IMR-90 (cell line): ENCODE data around the gene TK1. TPM values are rescaled to one million over a fixed set of nuclear protein-coding genes. Genes with fewer than 3 reads are reported as not detected.
A peak's percentile ranks its signal among the peaks of the same experiment; 100 is the strongest.

Source experiments
- ATAC-seq: fragments of 200-7000 bp; cut with Tn5 transposase; 2 replicates; pipeline ENCODE4 v1.9.1; 2020; ENCODE audit warnings: low read depth, mild to moderate bottlenecking, moderate library complexity
- BruUV-seq: library from RNA; stranded (reverse); fragments of 400-500 nt; replicated peaks from 2 replicates; lab custom pipeline; 2021; lab: Mats Ljungman, UMichigan
- CTCF ChIA-PET: fragments of 300-600 bp; formaldehyde crosslinking; extraction: SDS; loops from one replicate; lab custom pipeline; 2021; ENCODE audit warnings: antibody characterized with exemption; lab: Yijun Ruan, JAX
- POLR2A ChIA-PET: fragments of 300-600 bp; sonication (Branson Sonifier 250); formaldehyde crosslinking; loops from one replicate; lab custom pipeline; 2022; ENCODE audit warnings: antibody characterized with exemption; ENCODE audit not compliant: unreplicated experiment; lab: Charles Lee
- DNase-seq: peaks from one replicate; pipeline ENCODE4 v3.0.0; 2013
- H2AFZ ChIP-seq: replicated peaks from 2 replicates; pipeline ENCODE3; 2013; ENCODE audit warnings: low read length, mild to moderate bottlenecking; ENCODE audit not compliant: poor library complexity
- H2AK5ac ChIP-seq: 2 replicates; pipeline ENCODE4 v1.6.1; 2013; ENCODE audit warnings: low read depth, low read length, inconsistent platforms
- H2AK9ac ChIP-seq: replicated peaks from 2 replicates; pipeline ENCODE3; 2013; ENCODE audit warnings: mild to moderate bottlenecking, low read depth, low read length, moderate library complexity; ENCODE audit not compliant: poor library complexity
- H2BK120ac ChIP-seq: 2 replicates; pipeline ENCODE4 v1.6.1; 2013; ENCODE audit warnings: low read depth, low read length, inconsistent platforms
- H2BK15ac ChIP-seq: 3 replicates; pipeline ENCODE4 v1.6.1; 2013; ENCODE audit warnings: low read depth, low read length, inconsistent platforms
- H2BK20ac ChIP-seq: 2 replicates; pipeline ENCODE4 v1.6.1; 2013; ENCODE audit warnings: low read depth, mild to moderate bottlenecking, inconsistent platforms, low read length, moderate library complexity
- H2BK5ac ChIP-seq: 2 replicates; pipeline ENCODE4 v1.6.1; 2013; ENCODE audit warnings: mild to moderate bottlenecking, low read depth, low read length, inconsistent platforms; ENCODE audit not compliant: poor library complexity, severe bottlenecking
- H3K14ac ChIP-seq: replicated peaks from 2 replicates; pipeline ENCODE4 v1.6.1; 2013; ENCODE audit warnings: low read depth, low read length, inconsistent platforms
- H3K18ac ChIP-seq: 2 replicates; pipeline ENCODE4 v1.6.1; 2013; ENCODE audit warnings: low read depth, low read length, control low read depth
- H3K23ac ChIP-seq: 2 replicates; pipeline ENCODE4 v1.6.1; 2013; ENCODE audit warnings: low read depth, low read length, inconsistent platforms
- H3K27ac ChIP-seq: 2 replicates; pipeline ENCODE4 v1.5.1; 2013; ENCODE audit warnings: mild to moderate bottlenecking, control low read depth, low read length; ENCODE audit not compliant: insufficient read depth
- H3K27me3 ChIP-seq: 2 replicates; pipeline ENCODE4 v1.6.1; 2013; ENCODE audit warnings: low read length; ENCODE audit not compliant: control insufficient read depth, insufficient read depth
- H3K36me3 ChIP-seq: 2 replicates; pipeline ENCODE4 v1.6.1; 2013; ENCODE audit warnings: low read length, mixed read lengths; ENCODE audit not compliant: control insufficient read depth, insufficient read depth
- H3K4ac ChIP-seq: 2 replicates; pipeline ENCODE4 v1.6.1; 2013; ENCODE audit warnings: low read depth, low read length, inconsistent platforms
- H3K4me1 ChIP-seq: 2 replicates; pipeline ENCODE4 v1.6.1; 2013; ENCODE audit warnings: low read length, mixed read lengths; ENCODE audit not compliant: control insufficient read depth, insufficient read depth
- H3K4me2 ChIP-seq: 2 replicates; pipeline ENCODE4 v1.6.1; 2013; ENCODE audit warnings: low read depth, mild to moderate bottlenecking, control low read depth, low read length, moderate library complexity
- H3K4me3 ChIP-seq: 2 replicates; pipeline ENCODE4 v1.5.1; 2013; ENCODE audit warnings: low read depth, mild to moderate bottlenecking, control low read depth, low read length, moderate library complexity; ENCODE audit not compliant: insufficient read depth
- H3K56ac ChIP-seq: 2 replicates; pipeline ENCODE4 v1.6.1; 2013; ENCODE audit warnings: low read length, inconsistent platforms; ENCODE audit not compliant: insufficient read depth; ENCODE audit errors: extremely low read depth
- H3K79me1 ChIP-seq, 2 experiments: 2 replicates each; pipeline ENCODE4 v1.6.1; 2013; ENCODE audit warnings: low read length in 2 of 2, inconsistent platforms in 1 of 2, low read depth in 1 of 2
- H3K9ac ChIP-seq: 2 replicates; pipeline ENCODE4 v1.6.1; 2013; ENCODE audit warnings: low read depth, low read length, control low read depth
- H3K9me1 ChIP-seq: 2 replicates; pipeline ENCODE4 v1.6.1; 2013; ENCODE audit warnings: low read length, inconsistent platforms; ENCODE audit not compliant: insufficient read depth
- H3K9me3 ChIP-seq: 2 replicates; pipeline ENCODE4 v1.6.1; 2013; ENCODE audit warnings: low read length; ENCODE audit not compliant: control insufficient read depth, insufficient read depth
- H4K20me1 ChIP-seq: 2 replicates; pipeline ENCODE4 v1.6.1; 2013; ENCODE audit warnings: low read length, inconsistent platforms; ENCODE audit not compliant: insufficient read depth
- H4K5ac ChIP-seq: 2 replicates; pipeline ENCODE4 v1.6.1; 2013; ENCODE audit warnings: mild to moderate bottlenecking, low read depth, low read length, control low read depth
- H4K8ac ChIP-seq, 2 experiments: 2 replicates each; pipeline ENCODE4 v1.6.1; 2013; ENCODE audit warnings: low read depth in 2 of 2, low read length in 2 of 2, control low read depth in 1 of 2, inconsistent platforms in 1 of 2
- H4K91ac ChIP-seq: 2 replicates; pipeline ENCODE4 v1.6.1; 2013; ENCODE audit warnings: low read depth, low read length, inconsistent platforms; ENCODE audit not compliant: insufficient read depth
- CEBPB ChIP-seq: IDR thresholded peaks from 2 replicates; pipeline ENCODE4 v1.6.1; 2012; ENCODE audit warnings: low read depth, low read length, improper control_type of control experiment
- CTCF ChIP-seq: conservative IDR thresholded peaks from 2 replicates; pipeline ENCODE4 v1.5.1; 2012; ENCODE audit warnings: mild to moderate bottlenecking, low read depth, low read length, improper control_type of control experiment
- NFE2L2 ChIP-seq: fragments of 150-350 bp; IDR thresholded peaks from 2 replicates; pipeline ENCODE4 v1.6.1; 2016; ENCODE audit warnings: low read depth, mild to moderate bottlenecking, low read length
- POLR2A ChIP-seq: IDR thresholded peaks from 2 replicates; pipeline ENCODE4 v1.6.1; 2012; ENCODE audit warnings: mild to moderate bottlenecking, low read depth, low read length
- RAD21 ChIP-seq: IDR thresholded peaks from 2 replicates; pipeline ENCODE4 v1.6.1; 2012; ENCODE audit warnings: low read length, improper control_type of control experiment
- SMC3 ChIP-seq: fragments of 150-350 bp; IDR thresholded peaks from 2 replicates; pipeline ENCODE4 v1.6.1; 2016; ENCODE audit warnings: low read depth, mild to moderate bottlenecking, antibody characterized with exemption, low read length, moderate library complexity
- WGBS, 2 experiments: methylation state at CpG; one replicate each; pipeline versions ENCODE4 v1.1.5 to v1.1.7; 2013; ENCODE audit warnings: missing lambda C conversion rate in 2 of 2; ENCODE audit not compliant: insufficient read length in 1 of 2; ENCODE audit errors: extremely low coverage in 2 of 2; 5-methylcytosine and 5-hydroxymethylcytosine counted together
- dilution Hi-C: fragments of 300-500 bp; cut with HindIII; formaldehyde crosslinking; loops from one replicate; pipeline ENCODE4 v1.14.3; 2018; ENCODE audit warnings: low sequenced_read_pairs; ENCODE audit not compliant: unreplicated experiment
- in situ Hi-C: fragments of 300-500 bp; cut with MboI; formaldehyde crosslinking; loops from 3 replicates; pipeline ENCODE4 v1.14.3; 2019; ENCODE audit warnings: low sequenced_read_pairs, inconsistent platforms, mixed read lengths
- intact Hi-C: fragments of 100-400 bp; cut with micrococcal nuclease; formaldehyde crosslinking; loops from 2 replicates; pipeline ENCODE4 v1.10.0; 2022
- polyA plus RNA-seq, 3 experiments: library from polyadenylated mRNA; depleted of rRNA; stranded (reverse); fragments of >200 nt; gene quantifications; 2 replicates each; pipeline ENCODE4 v1.2.3, GENCODE V29; 2012; ENCODE audit warnings: low replicate concordance in 1 of 3
- total RNA-seq: library from RNA; depleted of rRNA; stranded (reverse); fragments of >200 nt; gene quantifications from 2 replicates; pipeline ENCODE4 v1.2.3, GENCODE V29; 2012
- TF ChIP-seq, protein P1 (sequence below): fragments of 150-350 bp; IDR thresholded peaks from 2 replicates; pipeline ENCODE4 v1.6.1; 2016; ENCODE audit warnings: low read depth, mild to moderate bottlenecking, low read length, moderate library complexity, borderline replicate concordance

Gene TK1
- total and polyA plus RNA-seq, 2 of the 4 experiments (the other 2 are of a cell fraction), result 150 to 219 TPM

GRCh38 chr17:78176548-78177025 is 10.3 kb downstream of the TK1 start:
- Histone ChIP-seq H2AFZ (peak overlapping the region; percentile 49), H4K91ac (0 out of 2 replicates have a peak overlapping the region, but pooled peaks have one; percentile 0), H3K18ac (no peak overlapping the region), H2BK120ac (no peak overlapping the region), H3K9me3 (no peaks in the 10 kb centered on the region), H3K4me3 (no peak overlapping the region), H3K4ac (no peak overlapping the region), H3K27ac (no peak overlapping the region), H4K8ac (no peak overlapping the region), H3K79me1 (peaks cover 3 to 43% of the 10 kb centered on the region in 2 experiments; a peak in 2 of 4 replicates), H2BK15ac (no peak overlapping the region), H4K5ac (no peak overlapping the region), H3K27me3 (no peaks in the 10 kb centered on the region), H2AK9ac (peak overlapping the region; percentile 74), H2AK5ac (no peak overlapping the region), H2BK5ac (no peak overlapping the region), H3K56ac (no peak overlapping the region), H3K4me2 (no peak overlapping the region), H3K23ac (no peak overlapping the region), H3K14ac (no peak overlapping the region), H3K36me3 (no peaks in the 10 kb centered on the region; the same call in 1 of the 2 replicates), H2BK20ac (no peak overlapping the region), H3K4me1 (peaks cover 24% of the 10 kb centered on the region), H4K20me1 (no peaks in the 10 kb centered on the region; the same call in 1 of the 2 replicates), H3K9ac (no peak overlapping the region), H3K9me1 (peaks cover 14% of the 10 kb centered on the region; the same call in 1 of the 2 replicates)
- CTCF ChIA-PET, result interaction anchor here (0.7 to 1.6 kb wide), 3 partner anchors 32 to 92 kb away, joined by 3 to 5 read pairs (median 3); no protein-coding TSS in a partner anchor
- POLR2A ChIA-PET, result no interaction called here
- TF ChIP-seq NFE2L2, result no peak
- TF ChIP-seq POLR2A, result peak; percentile 24; the same call in 1 of the 2 replicates
- TF ChIP-seq CEBPB, result no peak
- peak; percentile 68 for TF ChIP-seq CTCF
- TF ChIP-seq, protein P1, sequence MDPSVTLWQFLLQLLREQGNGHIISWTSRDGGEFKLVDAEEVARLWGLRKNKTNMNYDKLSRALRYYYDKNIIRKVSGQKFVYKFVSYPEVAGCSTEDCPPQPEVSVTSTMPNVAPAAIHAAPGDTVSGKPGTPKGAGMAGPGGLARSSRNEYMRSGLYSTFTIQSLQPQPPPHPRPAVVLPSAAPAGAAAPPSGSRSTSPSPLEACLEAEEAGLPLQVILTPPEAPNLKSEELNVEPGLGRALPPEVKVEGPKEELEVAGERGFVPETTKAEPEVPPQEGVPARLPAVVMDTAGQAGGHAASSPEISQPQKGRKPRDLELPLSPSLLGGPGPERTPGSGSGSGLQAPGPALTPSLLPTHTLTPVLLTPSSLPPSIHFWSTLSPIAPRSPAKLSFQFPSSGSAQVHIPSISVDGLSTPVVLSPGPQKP, result no peak
- TF ChIP-seq RAD21, result peak; percentile 53
- peak; percentile 52 for TF ChIP-seq SMC3
- no TSS peak for BruUV-seq
- ATAC-seq (peak; percentile 52), DNase-seq (peak; percentile 22)
- dilution Hi-C loops, result no loop called here
- WGBS, 2 experiments, result 33% methylated on average over 1 of the region's 14 CpGs; no CpG with 5 or more reads in 1 of the 2 experiments
- in situ Hi-C loops, result loop anchor here (5.0 kb wide), 1 partner anchor 64 kb away; no protein-coding TSS in a partner anchor
- intact Hi-C loops, result loop anchor here (1.0 kb wide), 1 partner anchor 64 kb away; no protein-coding TSS in a partner anchor
